ENCODE results near the gene CRACR2A.

DNA sequence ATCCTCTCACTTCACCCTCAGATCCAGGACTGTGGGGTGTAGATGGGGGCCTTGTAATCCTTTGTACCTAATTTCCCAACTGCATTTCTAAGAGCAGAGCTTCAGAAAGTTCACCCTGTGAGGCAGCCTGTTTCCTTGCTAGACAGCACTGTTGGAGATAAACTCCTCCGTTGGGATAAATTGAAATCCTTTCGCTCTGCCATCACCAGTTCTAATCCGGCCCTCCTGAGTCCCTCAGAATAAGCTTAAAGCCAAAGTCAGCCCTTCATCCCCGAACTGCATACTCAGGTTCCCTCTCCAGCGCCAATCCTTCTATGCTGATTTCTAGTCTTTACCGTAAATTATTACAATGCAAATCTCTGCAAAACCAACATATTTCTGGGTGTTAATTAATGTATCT is 147.2 kb downstream of the CRACR2A start:
- TF ChIP-seq, protein P1, sequence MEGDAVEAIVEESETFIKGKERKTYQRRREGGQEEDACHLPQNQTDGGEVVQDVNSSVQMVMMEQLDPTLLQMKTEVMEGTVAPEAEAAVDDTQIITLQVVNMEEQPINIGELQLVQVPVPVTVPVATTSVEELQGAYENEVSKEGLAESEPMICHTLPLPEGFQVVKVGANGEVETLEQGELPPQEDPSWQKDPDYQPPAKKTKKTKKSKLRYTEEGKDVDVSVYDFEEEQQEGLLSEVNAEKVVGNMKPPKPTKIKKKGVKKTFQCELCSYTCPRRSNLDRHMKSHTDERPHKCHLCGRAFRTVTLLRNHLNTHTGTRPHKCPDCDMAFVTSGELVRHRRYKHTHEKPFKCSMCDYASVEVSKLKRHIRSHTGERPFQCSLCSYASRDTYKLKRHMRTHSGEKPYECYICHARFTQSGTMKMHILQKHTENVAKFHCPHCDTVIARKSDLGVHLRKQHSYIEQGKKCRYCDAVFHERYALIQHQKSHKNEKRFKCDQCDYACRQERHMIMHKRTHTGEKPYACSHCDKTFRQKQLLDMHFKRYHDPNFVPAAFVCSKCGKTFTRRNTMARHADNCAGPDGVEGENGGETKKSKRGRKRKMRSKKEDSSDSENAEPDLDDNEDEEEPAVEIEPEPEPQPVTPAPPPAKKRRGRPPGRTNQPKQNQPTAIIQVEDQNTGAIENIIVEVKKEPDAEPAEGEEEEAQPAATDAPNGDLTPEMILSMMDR (IDR thresholded peaks at IDR 0.05 in 4 of 5, conservative IDR thresholded peaks at IDR 0.05 in 1 of 5), result no peak
- TF ChIP-seq POLR2A (IDR thresholded peaks at IDR 0.05), result no peak
